HG03439 (cell line): ENCODE results near the gene CXCL1.

ENCODE experiments used
- ATAC-seq: cut with Tn5 transposase; IDR thresholded peaks from one replicate; pipeline ENCODE4 v1.9.1; 2021; ENCODE audit warnings: mild to moderate bottlenecking, moderate library complexity; ENCODE audit not compliant: unreplicated experiment

The CXCL1 gene

GRCh38 chr4:73850261-73850970 is 18.8 kb upstream of the CXCL1 start:
- ATAC-seq = no peak

GRCh38 chr4:73851293-73851692 is 17.9 kb upstream of the CXCL1 start:
- no peak for ATAC-seq

DNA sequence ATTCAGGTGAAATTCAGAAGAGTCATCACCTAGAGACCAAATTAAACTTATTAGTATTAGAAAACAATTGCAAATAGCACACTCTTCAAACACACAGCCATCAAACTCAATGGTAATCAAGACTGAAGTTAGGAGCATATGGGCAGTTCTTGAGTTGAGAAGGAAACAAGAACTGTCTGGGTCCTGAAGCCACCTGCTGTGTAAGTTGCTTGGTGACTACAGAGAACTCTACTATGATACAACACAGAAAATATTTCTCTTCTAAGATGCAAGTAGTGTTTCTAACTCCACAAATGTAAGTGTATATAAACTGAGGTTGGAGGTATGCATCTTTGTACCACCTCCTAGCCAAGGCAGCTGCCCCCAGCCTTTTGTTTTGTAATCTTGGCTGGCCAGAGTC is 16.4 kb upstream of the CXCL1 start:
- ATAC-seq = no peak

- ATAC-seq = no peak
Measured at GRCh38 chr4:73853246-73853704, 15.9 kb upstream of the CXCL1 start, which contains the start of gene PF4V1. TSS of gene PF4V1 (plus strand) at chr4:73853296. CDS start at chr4:73853363, 67 bp downstream.

DNA sequence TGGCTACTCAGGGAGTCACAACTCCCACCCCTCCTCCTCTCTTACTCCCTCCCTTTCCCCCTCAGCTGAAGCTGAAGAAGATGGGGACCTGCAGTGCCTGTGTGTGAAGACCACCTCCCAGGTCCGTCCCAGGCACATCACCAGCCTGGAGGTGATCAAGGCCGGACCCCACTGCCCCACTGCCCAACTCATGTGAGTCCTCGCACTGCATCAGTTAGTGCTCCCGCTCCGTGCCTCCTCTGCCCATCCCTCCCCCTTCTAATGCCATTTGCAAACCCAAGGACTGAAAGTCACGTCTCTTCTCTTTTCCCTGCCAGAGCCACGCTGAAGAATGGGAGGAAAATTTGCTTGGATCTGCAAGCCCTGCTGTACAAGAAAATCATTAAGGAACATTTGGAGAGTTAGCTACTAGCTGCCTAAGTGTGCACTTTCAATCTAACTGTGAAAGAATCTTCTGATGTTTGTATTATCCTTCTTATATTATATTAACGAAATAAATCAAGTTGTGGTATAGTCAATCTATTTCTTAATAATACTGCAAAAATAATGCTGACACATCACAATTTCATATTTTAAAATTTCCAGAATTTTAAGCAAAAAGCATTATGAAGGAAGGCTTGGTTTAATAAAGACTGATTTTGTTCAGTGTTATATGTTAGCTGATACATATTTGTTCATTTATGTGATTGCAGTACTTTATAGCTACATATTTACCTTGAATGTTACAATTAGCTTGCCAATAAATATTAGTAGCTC is 15.3 kb upstream of the CXCL1 start:
- no peak for ATAC-seq

GRCh38 chr4:73855406-73855805 is 13.8 kb upstream of the CXCL1 start:
- ATAC-seq = no peak

GRCh38 chr4:73856518-73856917 is 12.7 kb upstream of the CXCL1 start:
- no peak for ATAC-seq

DNA sequence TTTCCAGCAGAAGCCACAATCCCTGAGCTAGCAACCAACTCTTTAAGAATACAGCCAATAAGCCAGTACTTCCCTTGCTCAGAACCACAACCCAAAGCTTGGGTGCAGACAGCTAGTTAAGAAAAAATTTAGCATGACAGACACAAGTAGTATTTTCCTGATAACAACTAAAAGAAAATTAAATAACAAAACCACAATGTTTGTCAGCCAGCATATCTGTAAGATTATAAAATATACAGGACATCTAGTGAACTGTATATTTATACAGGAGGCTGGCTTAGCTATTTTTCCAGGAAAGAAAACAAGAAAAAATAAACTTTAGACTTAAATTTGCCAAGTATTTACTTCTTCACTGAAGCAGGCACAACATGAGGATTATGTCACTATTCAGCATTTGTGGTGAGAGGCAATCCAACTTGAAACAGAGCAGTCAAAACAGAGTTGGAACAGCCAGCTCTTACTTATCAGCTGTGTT is 9.5 kb upstream of the CXCL1 start:
- ATAC-seq = no peak

GRCh38 chr4:73860181-73860580 is 9.0 kb upstream of the CXCL1 start:
- no peak for ATAC-seq

DNA sequence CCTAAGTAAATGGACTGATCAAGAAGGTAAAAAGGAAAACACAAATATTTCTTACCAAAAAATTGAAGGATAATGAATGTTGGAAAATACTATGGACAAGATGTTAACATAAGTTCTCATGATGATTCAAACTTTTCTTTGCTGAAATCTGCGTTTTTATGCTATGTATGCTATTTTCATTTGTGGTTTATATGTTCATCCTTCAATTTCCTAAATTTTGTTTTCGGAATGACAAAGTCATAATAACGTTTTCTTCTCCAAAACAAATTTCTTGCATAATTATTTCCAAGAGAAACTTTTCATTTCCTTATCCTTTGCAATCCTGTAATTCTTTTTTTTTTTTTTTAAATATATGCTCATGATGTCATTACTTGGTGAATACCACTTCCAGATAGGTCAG is 8.3 kb upstream of the CXCL1 start:
- no peak for ATAC-seq

GRCh38 chr4:73862322-73862721 is 6.9 kb upstream of the CXCL1 start:
- ATAC-seq = no peak

DNA sequence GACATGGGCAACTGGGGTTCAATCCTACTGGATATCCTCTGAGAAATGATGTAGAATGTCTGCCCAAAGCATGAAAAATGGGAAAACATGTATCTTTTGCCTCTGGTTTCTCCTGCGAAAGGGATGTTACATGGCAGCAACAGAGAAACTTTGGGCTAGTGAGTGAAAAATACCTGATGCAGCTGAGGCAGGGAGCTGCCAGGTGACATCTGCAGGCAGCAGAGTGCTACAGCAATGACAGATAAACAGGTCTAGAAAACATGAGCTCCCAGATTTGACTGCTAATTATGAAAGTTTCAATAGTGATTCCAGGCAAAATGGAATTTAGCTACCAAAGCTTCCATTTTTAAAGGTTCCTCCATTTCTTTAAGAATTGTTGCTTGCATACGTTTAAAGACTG is 4.8 kb upstream of the CXCL1 start:
- ATAC-seq = no peak

- no peak for ATAC-seq
Measured at GRCh38 chr4:73864961-73865360, 4.2 kb upstream of the CXCL1 start.

GRCh38 chr4:73865431-73866096 is 3.6 kb upstream of the CXCL1 start:
- no peak for ATAC-seq

- ATAC-seq = no peak
Measured at GRCh38 chr4:73866246-73866645, 2.9 kb upstream of the CXCL1 start.

DNA sequence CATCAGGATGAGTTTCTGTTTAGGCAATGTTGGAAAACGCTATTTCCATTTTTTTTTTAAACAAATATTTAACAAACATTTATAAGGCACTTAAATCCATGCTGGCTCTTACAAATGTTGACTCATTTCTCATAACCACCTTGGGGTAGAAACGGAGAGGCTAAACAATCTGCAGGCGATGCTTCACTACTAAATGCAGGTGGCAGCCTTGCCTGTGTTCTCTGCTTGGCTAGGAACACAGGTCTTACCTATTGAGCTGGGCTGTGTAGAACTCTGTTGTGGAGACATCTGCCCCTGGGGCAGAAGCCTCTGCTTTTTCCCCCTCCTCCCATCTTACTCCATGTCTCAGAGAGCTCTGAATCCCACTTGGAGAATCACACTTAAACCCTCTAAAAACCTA is 1.4 kb upstream of the CXCL1 start:
- ATAC-seq = no peak

DNA sequence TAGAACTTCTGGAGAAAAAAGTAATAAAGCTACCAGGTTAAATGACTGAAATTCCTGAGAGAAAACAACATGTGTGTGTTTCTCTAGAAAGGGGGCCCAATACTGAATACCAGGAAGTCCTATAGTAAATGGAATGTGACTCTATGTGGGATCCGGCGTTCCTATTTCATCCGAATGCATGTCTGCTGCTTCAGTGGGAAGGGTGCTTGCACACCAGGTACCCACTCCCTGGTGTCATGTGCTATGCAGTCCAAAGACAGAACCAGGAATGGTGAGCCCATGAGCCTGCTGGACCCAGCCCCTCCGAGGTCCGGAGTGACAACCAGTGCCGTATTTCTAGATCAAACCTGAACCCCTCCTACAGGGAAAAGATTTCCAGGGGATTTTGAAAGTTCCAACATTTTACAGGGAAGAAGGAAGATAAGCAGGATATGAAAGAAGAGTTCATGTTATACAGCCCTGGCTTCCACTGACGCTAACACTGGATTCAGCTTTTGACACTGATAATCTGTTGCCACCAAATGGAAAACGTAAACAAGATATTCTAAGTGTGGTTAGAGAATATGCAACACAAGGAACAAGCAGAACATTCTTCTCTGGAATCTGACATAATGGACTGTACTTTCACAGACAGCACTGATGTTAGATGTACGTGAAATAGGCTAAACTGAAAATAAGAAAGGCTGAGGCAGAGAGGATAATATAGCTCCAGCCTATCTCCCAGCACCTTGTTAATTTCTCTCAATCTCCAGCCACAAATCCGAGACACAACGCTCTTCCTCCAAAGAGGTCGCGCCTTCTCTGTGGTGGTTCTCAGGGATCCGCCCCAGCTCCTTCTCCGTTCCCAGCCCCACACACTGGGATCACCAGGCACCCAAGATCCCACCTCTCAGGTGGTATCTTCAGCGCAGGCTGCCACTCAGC is 725 bp upstream of the CXCL1 start:
- ATAC-seq = no peak

DNA sequence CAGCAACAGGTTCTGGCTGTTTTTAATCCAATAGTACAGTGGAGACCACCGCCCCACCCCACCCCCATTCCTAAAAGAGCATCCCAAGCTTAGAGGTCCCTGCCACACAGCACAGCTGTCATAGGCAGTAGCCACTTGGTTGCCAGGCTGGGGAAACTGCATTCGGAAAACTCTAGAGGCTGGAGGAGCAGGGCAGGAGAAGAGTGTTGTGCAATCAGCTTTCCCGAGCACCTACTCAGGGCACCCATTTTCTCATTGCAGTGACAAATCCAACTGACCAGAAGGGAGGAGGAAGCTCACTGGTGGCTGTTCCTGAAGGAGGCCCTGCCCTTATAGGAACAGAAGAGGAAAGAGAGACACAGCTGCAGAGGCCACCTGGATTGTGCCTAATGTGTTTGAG is 1.1 kb downstream of the CXCL1 start:
- ATAC-seq = no peak

GRCh38 chr4:73870768-73871167 is 1.6 kb downstream of the CXCL1 start:
- ATAC-seq = no peak

DNA sequence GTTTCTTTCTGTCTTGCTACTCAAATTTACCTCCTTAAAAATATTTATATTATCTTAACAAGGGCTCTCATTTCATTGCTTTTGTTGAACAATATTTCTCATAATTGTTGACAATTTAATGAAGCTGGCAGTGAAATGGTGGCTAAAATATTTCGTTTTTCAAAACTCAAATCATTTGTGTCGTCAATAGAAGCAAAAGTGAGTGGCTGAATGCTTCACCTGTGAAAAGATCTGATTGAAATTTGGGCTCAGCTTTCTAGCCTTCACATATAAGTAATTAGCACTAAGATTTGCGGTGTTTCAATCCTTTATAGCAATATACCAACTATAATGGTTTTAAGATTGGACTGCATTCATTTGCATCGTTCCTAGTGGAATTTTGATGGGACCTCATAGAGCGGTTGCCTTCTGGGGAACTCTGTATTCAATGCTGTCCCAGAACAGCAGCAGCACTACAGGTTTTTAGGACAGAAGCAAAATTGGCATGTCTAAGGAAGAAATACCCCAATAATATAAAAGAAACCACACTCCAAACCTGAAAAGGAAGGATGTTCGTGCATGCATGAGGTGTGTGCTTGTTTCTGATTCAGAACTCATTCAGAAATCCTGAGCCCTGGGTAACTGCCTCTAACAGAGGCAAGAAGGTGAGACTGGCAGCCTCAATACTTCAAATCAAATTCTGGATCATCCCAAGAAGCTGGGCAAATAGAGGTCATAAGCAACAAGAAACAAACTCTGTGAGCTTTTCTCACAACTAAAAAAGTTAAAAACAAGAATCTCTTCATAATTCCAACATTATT is 2.5 kb downstream of the CXCL1 start:
- ATAC-seq = no peak
